ENCODE measurements around the gene HIPK1.

- TF ChIP-seq CTCF (IDR thresholded peaks at IDR 0.05) = peak; percentile 26 to 44 (median 30)
- TF ChIP-seq POLR2A (IDR thresholded peaks at IDR 0.05; ENCODE audit: low read depth) = no peak
- TF ChIP-seq POLR2AphosphoS5 (IDR thresholded peaks at IDR 0.05) = peak in 1 of 2 donors; percentile 7
Measured at GRCh38 chr1:113976609-113977278, 47.6 kb downstream of the HIPK1 start.

Measured in esophagus muscularis mucosa (tissue), 3 donors.